Measurements from ENCODE around the gene PRRC2C. TPM values are rescaled to one million over a fixed set of nuclear protein-coding genes. Genes with fewer than 3 reads are reported as not detected.

The PRRC2C gene
- total and polyA plus RNA-seq, 4 donors = 35.1 to 121 (median 80.4) TPM

GRCh38 chr1:171563675-171564074 is 78.3 kb downstream of the PRRC2C start:
- peaks cover 0 to 2% (median 0%) of the 10 kb centered on the region in 4 donors for H3K9me3 ChIP-seq (ENCODE audit: control insufficient read depth in 4 of 4, insufficient read depth in 3 of 4, low read length in 3 of 4)
- peaks cover 22 to 58% (median 46%) of the 10 kb centered on the region in 4 donors for H3K36me3 ChIP-seq (ENCODE audit: control insufficient read depth in 4 of 4, insufficient read depth in 4 of 4, low read length in 4 of 4)
- DNase-seq (no peak), ATAC-seq (ENCODE audit: insufficient read depth, low FRiP score) (no peak)
- no peak for TF ChIP-seq CTCF (IDR thresholded peaks at IDR 0.05; ENCODE audit: control extremely low read depth, extremely low read depth)
- no peak overlapping the region for H3K27ac ChIP-seq (ENCODE audit: low read depth in 1 of 2, low read length in 1 of 2)
- H3K4me3 ChIP-seq = no peak overlapping the region
- 88 to 98% methylated on average over 1 of the region's 1 CpG for WGBS, 2 donors
- H3K27me3 ChIP-seq (ENCODE audit: control insufficient read depth in 3 of 3, insufficient read depth in 3 of 3, low read length in 2 of 3) = no peaks in the 10 kb centered on the region
- H3K9ac ChIP-seq (ENCODE audit: insufficient read depth in 1 of 2, low read length in 2 of 2) = no peak overlapping the region
- no peaks in the 10 kb centered on the region for H3K4me1 ChIP-seq (ENCODE audit: control insufficient read depth in 5 of 5, insufficient read depth in 5 of 5, low read length in 5 of 5)

GRCh38 chr1:171566467-171566866 is 81.1 kb downstream of the PRRC2C start:
- Histone ChIP-seq H3K9me3 (ENCODE audit: control insufficient read depth in 4 of 4, insufficient read depth in 3 of 4, low read length in 3 of 4) (no peaks in the 10 kb centered on the region), H3K27ac (ENCODE audit: low read depth in 1 of 2, low read length in 1 of 2) (no peak overlapping the region), H3K27me3 (ENCODE audit: control insufficient read depth in 3 of 3, insufficient read depth in 3 of 3, low read length in 2 of 3) (no peaks in the 10 kb centered on the region), H3K9ac (ENCODE audit: insufficient read depth in 1 of 2, low read length in 2 of 2) (no peak overlapping the region), H3K4me1 (ENCODE audit: control insufficient read depth in 5 of 5, insufficient read depth in 5 of 5, low read length in 5 of 5) (no peaks in the 10 kb centered on the region), H3K4me3 (no peak overlapping the region), H3K36me3 (ENCODE audit: control insufficient read depth in 4 of 4, insufficient read depth in 4 of 4, low read length in 4 of 4) (peaks cover 18 to 39% (median 26%) of the 10 kb centered on the region in 4 donors)
- ATAC-seq (ENCODE audit: insufficient read depth, low FRiP score) (no peak), DNase-seq (no peak)
- no peak for TF ChIP-seq CTCF (IDR thresholded peaks at IDR 0.05; ENCODE audit: control extremely low read depth, extremely low read depth)
- 77 to 93% methylated on average over 3 of the region's 3 CpGs for WGBS, 2 donors

GRCh38 chr1:171570295-171570694 is 85.0 kb downstream of the PRRC2C start:
- H3K27me3 ChIP-seq (ENCODE audit: control insufficient read depth in 3 of 3, insufficient read depth in 3 of 3, low read length in 2 of 3) = no peaks in the 10 kb centered on the region
- H3K27ac ChIP-seq (ENCODE audit: low read depth in 1 of 2, low read length in 1 of 2) = no peak overlapping the region
- no peaks in the 10 kb centered on the region for H3K4me1 ChIP-seq (ENCODE audit: control insufficient read depth in 5 of 5, insufficient read depth in 5 of 5, low read length in 5 of 5)
- TF ChIP-seq CTCF (IDR thresholded peaks at IDR 0.05; ENCODE audit: control extremely low read depth, extremely low read depth) = no peak
- DNase-seq (no peak), ATAC-seq (ENCODE audit: insufficient read depth, low FRiP score) (no peak)
- no peaks in the 10 kb centered on the region for H3K9me3 ChIP-seq (ENCODE audit: control insufficient read depth in 4 of 4, insufficient read depth in 3 of 4, low read length in 3 of 4)
- H3K36me3 ChIP-seq (ENCODE audit: control insufficient read depth in 4 of 4, insufficient read depth in 4 of 4, low read length in 4 of 4) = peaks cover 14 to 52% (median 26%) of the 10 kb centered on the region in 4 donors
- H3K4me3 ChIP-seq = no peak overlapping the region
- H3K9ac ChIP-seq (ENCODE audit: insufficient read depth in 1 of 2, low read length in 2 of 2) = no peak overlapping the region
- WGBS, 2 donors = 87% methylated on average over 2 of the region's 2 CpGs

- H3K4me3 ChIP-seq = no peak overlapping the region
- no peak overlapping the region for H3K27ac ChIP-seq (ENCODE audit: low read depth in 1 of 2, low read length in 1 of 2)
- no peaks in the 10 kb centered on the region for H3K9me3 ChIP-seq (ENCODE audit: control insufficient read depth in 4 of 4, insufficient read depth in 3 of 4, low read length in 3 of 4)
- TF ChIP-seq CTCF (IDR thresholded peaks at IDR 0.05; ENCODE audit: control extremely low read depth, extremely low read depth) = no peak
- no peak for ATAC-seq (ENCODE audit: insufficient read depth, low FRiP score)
- H3K9ac ChIP-seq (ENCODE audit: insufficient read depth in 1 of 2, low read length in 2 of 2) = no peak overlapping the region
- H3K36me3 ChIP-seq (ENCODE audit: control insufficient read depth in 4 of 4, insufficient read depth in 4 of 4, low read length in 4 of 4) = peaks cover 17 to 60% (median 39%) of the 10 kb centered on the region in 4 donors
- 86 to 88% methylated on average over 1 of the region's 1 CpG for WGBS, 2 donors
- no peaks in the 10 kb centered on the region for H3K27me3 ChIP-seq (ENCODE audit: control insufficient read depth in 3 of 3, insufficient read depth in 3 of 3, low read length in 2 of 3)
- DNase-seq = no peak
- no peaks in the 10 kb centered on the region for H3K4me1 ChIP-seq (ENCODE audit: control insufficient read depth in 5 of 5, insufficient read depth in 5 of 5, low read length in 5 of 5)
These were observed 90.8 kb downstream of the PRRC2C start for GRCh38 chr1:171576144-171576543.
